ENCODE measurements around the gene APP.

Gene APP

DNA sequence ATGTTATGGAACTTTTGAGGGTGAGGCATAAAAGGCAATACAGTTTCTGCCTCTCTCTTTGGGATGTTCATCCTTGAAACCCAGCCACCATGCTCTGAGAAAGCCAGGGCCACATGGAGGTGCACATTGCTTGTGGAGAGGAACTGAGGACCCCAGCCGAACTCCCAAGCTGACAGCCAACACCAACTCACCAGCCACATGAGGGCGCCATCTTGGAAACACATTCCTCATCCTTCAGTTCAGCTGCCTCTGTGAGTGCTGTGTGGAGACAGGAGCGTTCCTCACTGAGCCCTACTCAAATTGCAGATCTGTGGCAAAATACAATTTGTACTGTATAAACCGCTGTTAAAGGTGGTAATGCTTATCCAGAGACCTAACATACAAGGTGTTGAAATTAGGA is 298.3 kb downstream of the APP start:
- H3K9me3 ChIP-seq (ENCODE audit: control insufficient read depth, insufficient read depth, low read depth, low read length) = no peaks in the 10 kb centered on the region
- H3K36me3 ChIP-seq (ENCODE audit: control insufficient read depth in 2 of 2, insufficient read depth in 1 of 2, low read length in 2 of 2) = no peaks in the 10 kb centered on the region; a peak in 1 of 3 replicates
- no peak overlapping the region for H3K27ac ChIP-seq (ENCODE audit: extremely low read depth, low read depth, low read length)
- CTCF ChIA-PET = interaction anchor here (0.6 to 1.9 kb wide), 12 partner anchors 10 to 1146 kb away, joined by 3 to 7 read pairs (median 3); no protein-coding TSS in a partner anchor
- TF ChIP-seq ZNF404 (tag by site-specific recombination; IDR thresholded peaks at IDR 0.05) (no peak), KLF1 (tag by site-specific recombination; IDR thresholded peaks at IDR 0.05) (no peak), ZNF394 (tag by site-specific recombination; IDR thresholded peaks at IDR 0.05; ENCODE audit: borderline replicate concordance) (no peak), ZNF510 (tag by site-specific recombination; IDR thresholded peaks at IDR 0.05; ENCODE audit: insufficient replicate concordance) (no peak), ZNF221 (tag by site-specific recombination; IDR thresholded peaks at IDR 0.05; ENCODE audit: borderline replicate concordance) (no peak), HOXD13 (CRISPR knock-in tag; IDR thresholded peaks at IDR 0.05; ENCODE audit: borderline replicate concordance) (no peak), PRDM2 (tag by site-specific recombination; IDR thresholded peaks at IDR 0.05; ENCODE audit: borderline replicate concordance) (no peak), ZNF660 (tag by site-specific recombination; IDR thresholded peaks at IDR 0.05) (no peak), SALL2 (tag by site-specific recombination; IDR thresholded peaks at IDR 0.05; ENCODE audit: borderline replicate concordance) (no peak), ZNF155 (tag by site-specific recombination; IDR thresholded peaks at IDR 0.05) (no peak), ZNF184 (tag by site-specific recombination; IDR thresholded peaks at IDR 0.05) (no peak), ZNF621 (tag by site-specific recombination; IDR thresholded peaks at IDR 0.05) (no peak), ZNF169 (tag by site-specific recombination; IDR thresholded peaks at IDR 0.05) (no peak), ZNF514 (tag by site-specific recombination; IDR thresholded peaks at IDR 0.05) (no peak), HIC1 (tag by site-specific recombination; IDR thresholded peaks at IDR 0.05) (no peak), ZNF639 (tag by site-specific recombination; IDR thresholded peaks at IDR 0.05) (no peak)
- TF ChIP-seq, protein P1, sequence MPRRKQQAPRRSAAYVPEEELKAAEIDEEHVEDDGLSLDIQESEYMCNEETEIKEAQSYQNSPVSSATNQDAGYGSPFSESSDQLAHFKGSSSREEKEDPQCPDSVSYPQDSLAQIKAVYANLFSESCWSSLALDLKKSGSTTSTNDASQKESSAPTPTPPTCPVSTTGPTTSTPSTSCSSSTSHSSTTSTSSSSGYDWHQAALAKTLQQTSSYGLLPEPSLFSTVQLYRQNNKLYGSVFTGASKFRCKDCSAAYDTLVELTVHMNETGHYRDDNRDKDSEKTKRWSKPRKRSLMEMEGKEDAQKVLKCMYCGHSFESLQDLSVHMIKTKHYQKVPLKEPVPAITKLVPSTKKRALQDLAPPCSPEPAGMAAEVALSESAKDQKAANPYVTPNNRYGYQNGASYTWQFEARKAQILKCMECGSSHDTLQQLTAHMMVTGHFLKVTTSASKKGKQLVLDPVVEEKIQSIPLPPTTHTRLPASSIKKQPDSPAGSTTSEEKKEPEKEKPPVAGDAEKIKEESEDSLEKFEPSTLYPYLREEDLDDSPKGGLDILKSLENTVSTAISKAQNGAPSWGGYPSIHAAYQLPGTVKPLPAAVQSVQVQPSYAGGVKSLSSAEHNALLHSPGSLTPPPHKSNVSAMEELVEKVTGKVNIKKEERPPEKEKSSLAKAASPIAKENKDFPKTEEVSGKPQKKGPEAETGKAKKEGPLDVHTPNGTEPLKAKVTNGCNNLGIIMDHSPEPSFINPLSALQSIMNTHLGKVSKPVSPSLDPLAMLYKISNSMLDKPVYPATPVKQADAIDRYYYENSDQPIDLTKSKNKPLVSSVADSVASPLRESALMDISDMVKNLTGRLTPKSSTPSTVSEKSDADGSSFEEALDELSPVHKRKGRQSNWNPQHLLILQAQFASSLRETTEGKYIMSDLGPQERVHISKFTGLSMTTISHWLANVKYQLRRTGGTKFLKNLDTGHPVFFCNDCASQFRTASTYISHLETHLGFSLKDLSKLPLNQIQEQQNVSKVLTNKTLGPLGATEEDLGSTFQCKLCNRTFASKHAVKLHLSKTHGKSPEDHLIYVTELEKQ (tag by site-specific recombination; IDR thresholded peaks at IDR 0.05; ENCODE audit: borderline replicate concordance) = no peak
- TF ChIP-seq, protein P2, sequence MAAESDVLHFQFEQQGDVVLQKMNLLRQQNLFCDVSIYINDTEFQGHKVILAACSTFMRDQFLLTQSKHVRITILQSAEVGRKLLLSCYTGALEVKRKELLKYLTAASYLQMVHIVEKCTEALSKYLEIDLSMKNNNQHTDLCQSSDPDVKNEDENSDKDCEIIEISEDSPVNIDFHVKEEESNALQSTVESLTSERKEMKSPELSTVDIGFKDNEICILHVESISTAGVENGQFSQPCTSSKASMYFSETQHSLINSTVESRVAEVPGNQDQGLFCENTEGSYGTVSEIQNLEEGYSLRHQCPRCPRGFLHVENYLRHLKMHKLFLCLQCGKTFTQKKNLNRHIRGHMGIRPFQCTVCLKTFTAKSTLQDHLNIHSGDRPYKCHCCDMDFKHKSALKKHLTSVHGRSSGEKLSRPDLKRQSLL (tag by site-specific recombination; IDR thresholded peaks at IDR 0.05) = no peak
- no peaks in the 10 kb centered on the region for H3K4me1 ChIP-seq (ENCODE audit: control insufficient read depth, insufficient read depth, low read length)
- POLR2A ChIA-PET = no interaction called here
- H3K4me3 ChIP-seq (ENCODE audit: low read depth, low read length) = no peak overlapping the region

All from HEK293 (cell line).